ENCODE measurements around the gene TUBA8.
"Not testable (repeated sequence)": the region's sequence is repeated elsewhere in the genome, so short reads cannot be mapped to it uniquely, and the experiment has no call there.

The TUBA8 gene

GRCh38 chr22:18172203-18172602, 61.6 kb downstream of the TUBA8 start:
- POLR2A ChIA-PET; DNase-seq (ENCODE audit: extremely low spot score); CTCF ChIA-PET: not testable (repeated sequence)

GRCh38 chr22:18172776-18173175, 62.2 kb downstream of the TUBA8 start:
- POLR2A ChIA-PET; DNase-seq (ENCODE audit: extremely low spot score); CTCF ChIA-PET: not testable (repeated sequence)

- POLR2A ChIA-PET; CTCF ChIA-PET; DNase-seq (ENCODE audit: extremely low spot score): not testable (repeated sequence)
Observed at GRCh38 chr22:18173441-18173840, 62.8 kb downstream of the TUBA8 start.

Measured in GM10248 (cell line).